GM04503 (cell line): ENCODE measurements around the gene SCD5.

Source experiments
- DNase-seq: peaks from one replicate; pipeline ENCODE4 v3.0.0-alpha.2; 2012; ENCODE audit warnings: low read depth

SCD5 gene

DNA sequence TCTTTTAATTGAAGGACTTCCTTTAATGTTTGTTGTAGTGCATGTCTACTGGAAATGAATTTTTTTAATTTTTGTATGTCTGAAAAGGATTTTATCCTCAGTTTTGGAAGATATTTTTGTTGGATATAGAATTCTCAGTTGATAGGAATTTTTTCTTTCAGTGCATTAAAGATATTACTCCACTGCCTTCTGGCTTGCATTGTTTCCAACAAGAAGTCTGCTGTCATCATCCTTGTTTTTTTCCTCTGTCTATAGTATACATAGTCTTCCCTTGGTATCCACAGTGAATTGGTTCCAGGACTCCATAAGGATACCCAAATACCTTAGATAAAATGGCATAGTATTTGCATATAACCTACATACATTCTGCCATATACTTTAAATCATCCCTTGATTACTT lies 33.5 kb downstream of the SCD5 start:
- DNase-seq, result no peak

DNA sequence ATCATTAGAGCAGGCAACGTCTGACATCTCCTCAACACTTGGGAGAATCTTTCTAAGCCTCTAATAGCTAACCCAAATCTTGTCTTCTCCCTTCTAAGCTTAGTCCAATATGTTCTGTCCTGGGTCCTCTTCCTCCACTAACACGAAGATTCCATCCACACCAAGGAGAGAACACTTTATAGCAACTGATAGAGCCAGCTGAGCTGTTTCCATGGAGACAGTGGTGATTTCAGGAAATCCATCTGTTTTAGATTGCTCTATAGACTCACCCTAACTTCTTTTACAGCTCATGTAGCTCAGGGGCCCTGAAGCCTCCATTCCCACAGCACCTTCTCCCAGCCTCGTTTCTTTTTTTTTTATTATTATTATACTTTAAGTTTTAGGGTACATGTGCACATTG lies 37.4 kb downstream of the SCD5 start:
- no peak for DNase-seq

DNA sequence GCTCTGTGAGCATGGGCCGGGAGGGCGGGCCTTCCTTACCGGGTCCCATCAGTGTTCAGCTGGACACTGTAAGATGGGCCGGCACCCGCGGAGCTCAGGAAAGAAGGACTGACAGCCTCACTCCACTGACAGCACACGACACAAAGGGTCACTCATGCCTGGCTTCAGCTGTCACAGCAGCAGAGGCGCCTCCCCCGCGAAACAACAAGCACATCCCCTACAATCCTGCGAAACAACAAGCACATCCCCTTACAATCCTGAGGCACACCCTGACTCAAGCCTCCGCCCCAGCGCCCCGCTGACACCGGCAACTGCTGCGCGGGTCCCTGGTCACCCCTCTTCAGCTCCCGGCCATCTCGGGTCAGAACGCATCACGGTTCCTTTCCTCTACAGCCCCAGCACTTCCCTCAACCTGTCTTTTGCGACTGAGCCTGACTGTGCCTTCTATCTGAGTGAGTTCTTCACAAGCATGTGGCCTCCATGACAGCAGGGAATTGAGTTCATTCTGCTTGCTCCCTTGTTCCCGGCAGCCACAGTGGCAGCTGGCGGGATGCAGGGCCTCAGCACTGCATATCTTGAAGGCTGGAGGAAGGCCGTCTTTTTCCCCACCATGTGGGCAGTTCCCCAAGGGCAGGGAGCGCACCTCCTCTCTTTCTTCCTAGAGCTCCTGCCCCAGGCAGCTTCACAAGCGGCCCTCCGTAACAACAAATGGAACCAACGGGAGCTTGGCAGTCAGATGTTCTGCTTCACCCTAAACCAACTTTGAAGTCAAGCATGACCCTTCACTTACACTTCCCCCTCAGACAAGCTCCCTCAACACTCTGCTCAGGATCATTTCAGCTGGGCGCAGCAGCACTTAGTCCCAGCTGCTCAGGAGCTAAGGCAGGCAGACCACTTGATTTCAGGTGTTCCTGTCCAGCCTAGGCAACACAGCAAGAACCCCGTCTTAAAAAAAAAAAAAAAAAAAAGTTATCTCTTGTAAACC lies 39.6 kb downstream of the SCD5 start:
- no peak for DNase-seq

DNA sequence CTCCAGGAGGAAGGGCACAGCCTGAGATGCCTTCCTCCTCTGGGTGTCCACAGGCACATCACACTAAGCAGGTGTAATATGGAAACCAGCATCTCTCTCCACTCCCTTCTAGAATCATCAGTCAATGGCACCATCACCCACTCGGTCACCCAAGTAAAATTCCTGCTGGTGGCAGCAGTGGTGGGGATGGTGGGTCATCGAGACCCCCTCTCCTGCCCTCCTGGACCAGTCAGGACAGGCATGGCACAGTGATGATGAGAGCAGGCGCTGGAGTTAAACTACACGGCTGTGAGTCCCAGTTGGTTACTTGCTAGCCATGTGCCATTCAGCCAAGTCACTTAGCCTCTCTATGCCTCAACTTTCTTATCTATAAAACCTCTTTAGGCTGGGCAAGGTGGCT lies 42.5 kb downstream of the SCD5 start:
- DNase-seq, result no peak

DNA sequence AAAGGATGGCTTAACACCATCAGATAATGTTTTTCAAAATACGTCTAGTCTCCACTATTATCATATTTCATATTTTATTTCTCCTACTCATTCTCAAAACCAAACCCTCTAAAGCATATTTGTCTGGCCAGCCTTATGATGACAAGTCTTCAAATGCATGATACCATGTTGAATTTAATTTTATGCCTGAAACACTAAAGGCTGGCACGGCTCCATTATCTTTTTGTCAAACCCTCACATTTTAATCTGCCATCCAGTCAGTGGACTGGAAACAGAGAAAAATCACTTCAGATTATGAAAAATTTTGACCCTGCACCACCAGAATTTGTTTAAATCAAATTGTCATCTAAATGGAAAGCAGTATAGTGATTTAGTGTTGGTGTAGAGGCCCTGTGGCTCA lies 42.9 kb downstream of the SCD5 start:
- no peak for DNase-seq

DNA sequence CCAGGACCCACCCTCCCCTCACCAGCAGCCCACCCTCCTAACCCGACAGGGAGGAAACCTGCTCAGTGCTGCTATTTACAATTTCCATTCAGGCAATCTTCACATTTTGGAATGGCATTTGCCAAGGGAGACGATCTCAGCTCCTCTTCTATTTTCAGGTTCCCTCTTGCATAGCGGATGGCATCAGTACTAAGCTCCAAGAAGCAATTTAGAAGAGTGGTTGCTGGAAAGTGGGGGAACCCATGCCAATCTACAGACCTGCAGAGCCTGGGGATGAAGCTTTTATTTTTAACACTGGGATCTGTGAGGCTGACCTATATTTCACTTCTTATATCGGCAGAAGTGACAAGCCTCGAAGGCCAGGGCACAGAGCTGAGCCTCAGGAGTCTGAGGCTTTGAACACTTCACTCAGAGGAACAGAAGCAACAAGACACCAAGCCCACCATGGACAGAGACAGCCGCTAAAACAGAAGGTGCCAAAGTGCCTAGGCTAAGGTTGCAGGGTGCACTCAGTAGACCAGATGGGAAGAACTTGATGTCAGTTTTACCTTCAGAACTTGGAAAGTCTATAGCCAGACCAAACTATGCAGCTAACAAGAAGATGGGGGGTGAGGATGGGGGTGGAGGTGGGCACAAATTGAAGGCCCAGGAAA lies 44.0 kb downstream of the SCD5 start:
- DNase-seq, result no peak

DNA sequence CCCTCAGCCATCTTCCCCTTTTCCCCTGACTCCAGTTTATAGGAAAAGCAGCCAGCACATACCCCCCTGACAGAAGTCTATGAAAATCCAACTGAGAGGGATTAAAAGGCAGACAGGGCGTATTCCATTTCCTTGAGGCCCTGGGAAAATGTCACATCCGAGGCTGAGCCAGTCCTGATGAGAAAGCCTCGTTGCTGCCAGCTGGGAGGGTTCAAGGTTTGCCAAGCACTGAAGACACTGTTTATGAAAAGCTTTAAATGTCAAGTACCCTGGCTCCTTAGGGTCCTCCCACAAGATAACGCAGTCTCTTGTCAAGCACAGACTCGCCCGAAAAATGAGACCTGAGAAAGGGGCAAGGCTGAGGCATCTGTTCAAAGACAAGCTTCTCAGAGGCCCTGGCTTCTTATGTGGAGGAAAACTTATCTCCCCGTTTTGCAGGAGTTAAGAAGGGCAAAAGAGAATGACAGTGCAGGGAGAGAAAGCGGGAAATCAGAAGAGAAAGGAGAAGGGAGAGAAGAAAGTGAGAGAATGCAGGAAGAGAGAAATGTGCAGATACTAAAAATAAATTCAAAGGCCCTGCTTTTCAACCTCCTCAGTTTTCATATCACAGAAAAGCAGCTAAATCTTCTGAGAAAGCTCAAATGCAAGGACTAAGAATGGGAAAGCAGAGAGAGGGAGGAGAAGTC lies 44.7 kb downstream of the SCD5 start:
- DNase-seq, result no peak

DNA sequence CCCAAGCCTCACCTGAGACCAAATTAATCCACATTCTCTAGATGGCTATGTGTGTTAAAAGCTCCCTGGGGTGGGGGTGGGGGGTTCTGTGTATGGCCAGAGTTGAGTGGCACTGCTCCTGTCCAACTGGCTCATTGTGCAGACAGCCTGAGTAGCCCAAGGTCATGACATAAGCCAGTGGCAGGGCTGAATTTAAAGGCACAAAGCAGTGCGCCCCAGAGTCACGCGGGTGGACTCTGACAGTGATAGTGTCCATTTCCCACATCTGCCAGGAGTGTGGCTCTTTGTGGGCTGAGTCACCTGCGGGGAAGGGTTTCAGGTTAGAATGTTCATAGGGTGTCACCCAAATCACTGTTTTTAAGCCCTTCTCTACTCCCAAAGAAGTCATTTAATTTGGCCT lies 45.4 kb downstream of the SCD5 start:
- DNase-seq, result no peak

DNA sequence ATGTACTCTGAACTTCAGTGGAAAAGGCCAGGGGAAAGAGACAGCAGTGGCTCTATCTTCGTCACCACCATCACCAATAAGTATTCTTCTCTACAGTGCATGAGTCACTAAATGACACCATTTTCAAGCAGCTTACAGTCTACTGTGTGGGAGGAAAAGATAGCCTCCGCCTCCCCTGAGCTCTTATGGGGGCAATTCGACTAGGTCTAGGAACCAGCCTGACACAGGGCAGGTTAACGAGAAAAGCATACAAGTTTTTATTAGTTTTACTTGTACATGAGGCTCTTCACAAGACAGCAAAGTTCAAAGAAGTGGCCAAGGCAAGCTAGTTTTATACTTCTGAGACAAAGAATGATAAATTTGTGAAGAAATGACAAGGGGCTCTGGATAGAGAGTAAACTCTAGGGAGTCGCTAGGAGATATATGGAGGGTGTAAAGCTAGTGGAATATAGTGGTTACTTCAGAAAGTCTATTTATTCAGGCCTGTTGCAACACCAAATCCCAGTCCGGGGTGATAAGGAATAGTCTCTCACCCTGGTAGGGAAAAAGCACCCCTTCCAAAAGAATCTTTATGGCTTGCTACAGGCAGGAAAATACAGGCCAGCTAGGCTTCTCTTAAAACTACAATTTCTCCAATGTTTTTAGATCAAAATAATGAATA lies 49.7 kb downstream of the SCD5 start:
- DNase-seq, result no peak

DNA sequence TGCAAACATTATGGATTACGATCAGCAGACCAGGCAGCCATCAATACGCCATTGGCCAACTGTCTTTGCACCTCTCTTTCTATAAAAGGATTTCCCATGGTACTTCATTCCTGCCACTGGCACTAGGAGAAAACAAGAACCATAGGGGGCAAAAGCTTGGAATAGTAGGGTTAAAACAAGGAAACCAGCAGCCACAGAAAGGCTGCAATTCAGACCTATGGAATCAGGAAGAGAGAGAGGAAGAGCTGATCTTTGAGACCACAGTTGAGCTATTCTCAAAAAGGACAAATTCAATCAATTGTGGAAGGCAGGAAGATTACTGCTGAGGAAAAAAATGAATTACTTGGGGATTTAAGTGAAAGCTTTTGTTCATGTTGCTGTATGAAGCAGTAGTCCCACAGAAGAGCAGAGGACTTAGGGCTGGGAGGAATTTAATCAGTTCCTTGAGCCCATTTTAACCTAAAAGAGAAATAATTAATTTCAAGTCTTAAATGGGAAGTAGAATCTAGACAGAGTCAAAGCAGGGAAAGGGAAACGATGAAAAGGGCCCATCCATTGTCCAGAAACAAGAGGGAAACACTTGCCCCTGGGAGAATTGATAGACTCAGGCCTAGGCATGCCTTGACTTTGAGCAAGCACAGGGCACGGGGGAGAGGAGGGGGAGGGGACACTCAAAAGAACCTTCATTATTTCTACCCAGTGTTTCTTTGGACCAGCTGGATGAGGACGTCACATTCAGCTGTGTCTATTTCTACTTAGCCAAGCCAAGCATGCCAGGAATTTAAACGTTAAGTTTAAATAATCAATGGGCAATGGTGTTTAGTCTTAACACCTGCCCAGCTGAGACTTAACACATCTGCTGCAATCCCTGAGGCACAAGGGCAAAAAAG lies 50.7 kb downstream of the SCD5 start:
- no peak for DNase-seq

DNA sequence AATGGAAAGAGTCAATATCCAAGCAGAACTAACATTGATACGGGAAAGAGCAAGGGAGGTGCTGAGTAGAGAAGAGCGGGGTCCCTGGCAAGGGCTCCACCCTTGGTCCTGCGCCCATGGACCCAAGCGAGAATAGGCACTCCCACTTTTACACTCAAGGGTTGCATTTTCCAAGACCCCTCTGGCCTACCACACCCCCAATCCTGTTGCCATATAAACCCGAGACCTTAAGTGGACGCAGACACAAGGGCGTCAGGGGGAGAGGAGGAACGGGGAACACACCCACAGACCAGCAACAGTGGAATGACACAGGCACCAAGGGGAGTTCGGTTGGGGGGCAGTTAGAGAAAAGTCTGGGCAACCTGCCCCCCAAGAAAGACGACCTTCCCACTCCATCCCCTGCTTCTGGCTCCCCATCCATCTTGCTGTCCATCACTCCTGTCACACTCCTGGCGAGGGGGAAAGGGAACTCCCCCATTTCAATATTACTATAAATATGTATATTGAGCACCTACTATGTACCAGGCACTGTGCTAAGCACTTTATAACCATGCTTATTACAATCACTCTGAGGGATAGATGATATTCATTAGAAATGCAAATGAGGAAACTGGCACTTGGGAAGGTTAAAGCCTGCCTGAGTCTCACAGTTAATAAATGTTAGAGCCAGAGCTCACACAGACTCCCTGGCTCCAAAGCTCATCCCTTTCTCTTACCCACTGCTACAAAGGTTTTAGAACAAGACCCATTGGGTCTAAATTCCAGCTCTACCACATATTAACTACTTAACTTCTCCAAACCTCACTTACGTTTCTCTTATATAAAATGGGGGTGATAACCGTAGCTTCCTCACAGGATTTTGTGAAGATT lies 51.7 kb downstream of the SCD5 start:
- no peak for DNase-seq

DNA sequence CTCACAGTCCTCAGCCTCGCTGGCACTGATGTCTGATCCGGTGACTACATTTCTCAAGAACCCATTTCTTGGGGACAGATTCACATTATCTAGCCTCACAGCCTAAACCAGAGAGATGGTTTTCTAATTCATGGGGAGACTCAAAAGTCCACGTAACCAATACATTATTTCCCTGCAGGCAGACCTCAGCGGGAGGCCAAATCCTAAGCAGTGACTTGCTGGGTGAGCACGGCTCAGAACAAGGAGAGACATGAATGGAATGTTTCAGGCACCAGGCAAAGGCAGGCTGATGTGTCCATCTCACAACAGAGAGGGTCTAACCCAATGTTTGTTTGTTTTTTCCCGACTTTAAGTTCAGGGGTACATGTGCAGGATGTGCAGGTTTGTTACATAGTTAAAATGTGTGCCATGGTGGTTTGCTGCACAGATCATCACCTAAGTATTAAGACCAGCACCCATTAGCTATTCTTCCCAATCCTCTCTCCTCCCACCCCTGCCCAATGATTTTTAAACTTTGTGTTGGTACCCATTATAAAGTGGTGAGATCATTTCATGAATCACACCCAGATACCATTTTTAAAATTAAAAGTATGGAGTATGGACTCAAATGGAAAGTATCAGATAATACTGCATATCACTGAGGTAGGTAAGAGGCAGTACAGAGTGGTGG lies 53.3 kb downstream of the SCD5 start:
- no peak for DNase-seq

DNA sequence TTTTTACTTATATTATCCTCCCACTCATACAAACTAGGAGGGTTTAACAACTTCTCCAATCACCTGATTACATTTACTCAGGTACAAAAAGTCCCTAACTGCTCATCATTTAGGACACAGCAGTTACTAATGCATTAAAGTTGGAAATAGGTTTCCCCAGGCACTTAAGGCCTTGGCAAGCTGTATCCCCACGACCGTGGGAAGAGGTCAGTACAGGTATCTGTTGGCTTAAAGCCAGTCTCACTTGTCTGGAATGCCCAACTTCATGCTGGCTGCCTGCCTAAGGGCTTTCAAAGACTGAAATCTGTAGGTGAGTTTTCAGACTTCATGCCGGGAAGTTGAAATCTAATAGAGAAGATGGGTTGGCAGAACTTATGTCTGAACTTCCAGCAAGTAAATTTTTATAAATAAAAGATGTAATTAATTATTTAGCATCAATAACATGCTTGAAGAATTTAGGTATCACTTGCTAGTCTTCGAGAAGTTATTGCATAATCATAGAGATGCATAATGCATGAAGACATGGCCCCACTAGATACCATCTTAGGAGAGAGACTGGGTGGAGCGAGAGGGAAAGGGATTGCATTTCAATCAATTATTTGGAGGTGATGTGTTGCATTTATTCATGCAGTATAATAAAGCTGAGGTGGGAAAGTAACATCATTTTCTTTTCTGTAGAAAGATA lies 54.2 kb downstream of the SCD5 start:
- no peak for DNase-seq

DNA sequence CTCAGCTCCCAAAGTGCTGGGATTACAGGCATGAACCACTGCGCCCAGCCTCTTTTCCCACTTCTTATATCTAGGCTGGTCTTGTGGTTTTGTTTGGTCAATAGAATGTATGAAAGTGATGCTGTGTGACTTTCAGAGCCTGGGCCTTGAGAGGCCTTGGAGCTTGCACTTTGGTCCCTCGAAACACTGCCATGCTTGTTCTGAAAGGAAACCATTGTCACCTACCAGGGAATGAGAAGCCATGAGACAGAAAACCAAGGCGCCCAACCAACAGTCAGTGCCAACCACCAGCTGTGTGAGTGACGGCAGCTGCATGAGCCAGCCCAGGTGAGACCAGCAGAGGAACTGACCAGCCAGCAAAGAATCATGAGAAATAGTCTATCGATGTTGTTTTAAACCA lies 57.4 kb downstream of the SCD5 start:
- no peak for DNase-seq

DNA sequence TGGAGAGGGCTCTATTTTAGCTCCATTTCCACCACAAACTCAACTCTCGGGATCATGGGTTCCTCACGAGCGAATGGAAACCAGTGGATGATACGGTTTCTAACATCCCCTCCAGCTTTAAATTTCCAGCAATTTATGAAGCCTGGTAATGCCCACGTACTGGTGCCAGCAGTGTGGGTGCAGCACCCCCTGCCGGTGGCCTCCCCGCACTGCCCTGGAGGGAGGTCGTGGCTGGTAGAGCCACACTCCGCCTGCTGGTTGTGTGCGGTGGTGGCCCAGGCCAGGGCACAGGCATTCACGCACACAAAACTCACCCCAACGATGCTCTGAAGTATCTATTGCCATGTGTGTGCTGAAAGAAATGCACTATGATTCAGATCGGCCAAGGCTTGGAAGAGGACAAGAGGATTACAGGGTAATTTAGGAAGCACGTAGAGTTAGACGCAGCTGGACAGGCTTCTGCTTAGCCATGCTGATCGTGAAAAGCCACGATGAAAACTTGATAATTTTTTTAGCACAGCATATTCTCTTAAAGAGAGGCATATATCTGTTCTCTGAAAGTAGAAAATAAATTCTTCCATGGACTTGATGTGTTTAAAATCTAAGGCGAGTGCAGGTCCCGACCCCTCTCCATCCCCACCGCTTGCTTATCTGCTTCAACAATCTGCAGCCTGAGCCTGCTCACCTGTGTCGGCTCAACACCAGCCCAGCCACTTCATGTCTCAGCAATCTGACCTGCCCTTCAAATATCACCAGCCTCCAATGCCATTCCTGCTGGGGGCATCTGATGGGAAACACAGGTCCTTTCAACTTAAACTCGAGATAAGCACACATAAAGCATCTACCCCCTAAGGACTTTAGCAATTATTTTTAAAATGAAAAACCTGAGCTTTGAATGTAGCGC lies 59.1 kb downstream of the SCD5 start:
- no peak for DNase-seq

DNA sequence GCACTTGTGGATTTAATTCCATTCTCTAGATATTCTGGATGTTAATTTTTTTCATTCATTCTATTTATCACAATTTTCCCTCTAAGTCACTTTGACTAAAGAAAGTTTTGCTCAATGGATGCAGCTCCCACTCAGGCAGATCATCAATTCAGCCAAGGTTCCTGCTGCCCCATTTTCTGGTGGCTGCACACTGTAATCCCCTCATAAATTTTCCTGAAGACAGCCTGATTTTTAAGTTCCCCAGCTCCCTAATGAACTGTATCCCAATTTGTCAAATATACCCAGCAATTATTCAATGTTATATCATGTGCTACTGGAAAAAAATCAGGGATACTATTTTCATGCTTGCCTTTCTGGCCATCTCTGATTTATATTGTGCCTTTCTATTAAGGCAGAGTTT lies 61.2 kb downstream of the SCD5 start:
- DNase-seq, result no peak

DNA sequence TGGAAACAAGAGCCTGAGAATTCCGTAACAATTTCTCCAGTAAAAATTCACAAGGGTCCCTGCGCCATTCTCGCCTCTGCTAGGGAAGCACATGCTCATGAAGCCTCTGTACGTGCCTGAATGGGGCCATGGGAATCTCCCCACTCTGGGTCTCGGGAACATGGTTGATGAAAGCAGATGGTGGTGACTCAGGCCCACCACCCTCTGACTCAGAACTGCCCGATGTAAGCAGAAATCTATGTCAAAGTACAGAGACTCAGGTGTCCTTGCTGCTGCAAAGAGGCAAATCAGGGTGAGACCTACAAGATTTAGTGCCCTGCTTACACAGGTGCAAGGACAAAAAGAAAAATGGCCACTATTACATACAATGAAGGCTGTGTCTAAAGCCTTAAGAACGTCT lies 65.0 kb downstream of the SCD5 start:
- DNase-seq, result no peak

DNA sequence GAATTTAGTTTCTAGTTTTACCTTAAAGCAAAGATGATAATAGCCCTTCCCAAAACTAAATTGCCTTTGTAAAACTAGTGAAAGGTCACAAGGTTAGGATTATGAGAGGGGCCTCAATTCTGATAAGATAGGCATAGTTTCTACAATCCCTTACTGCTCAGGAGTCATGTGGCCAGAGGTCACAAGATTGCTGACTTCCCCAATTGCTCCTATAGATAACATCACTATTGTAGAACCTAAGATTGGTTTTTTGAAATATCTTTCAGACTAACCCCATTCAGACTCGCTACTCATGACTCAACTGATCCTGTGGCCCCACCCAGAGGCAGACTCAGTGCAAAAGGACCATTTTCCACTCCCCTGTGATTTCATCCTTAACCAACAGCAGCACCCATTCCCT lies 70.3 kb downstream of the SCD5 start:
- no peak for DNase-seq
